Measurements from ENCODE around the gene PIGT.

- no peak for TF ChIP-seq TAF1 (IDR thresholded peaks at IDR 0.05; ENCODE audit: borderline replicate concordance, low read depth, low read length)
- TF ChIP-seq POLR2A (IDR thresholded peaks at IDR 0.05; ENCODE audit: low read depth, low read length), result no peak
- TF ChIP-seq POLR2AphosphoS5 (IDR thresholded peaks at IDR 0.05; ENCODE audit: low read depth, low read length), result no peak
Observed at GRCh38 chr20:45419188-45420091, 3.5 kb downstream of the PIGT start.
